Activated naive CD8-positive, alpha-beta T cell treated with anti-CD3 and anti-CD28 coated beads for 36 hours (primary cell): ENCODE measurements around the gene STAG2. TPM values are rescaled to one million over a fixed set of nuclear protein-coding genes. Genes with fewer than 3 reads are reported as not detected.

Experiments used
- DNase-seq: peaks from one replicate; pipeline ENCODE4 v3.0.0; 2021
- H3K27ac Mint-ChIP-seq: one replicate; pipeline ENCODE4 v1.8.0; 2022; ENCODE audit warnings: mild to moderate bottlenecking, moderate library complexity, mixed read lengths
- H3K27me3 Mint-ChIP-seq: one replicate; pipeline ENCODE4 v1.8.0; 2022; ENCODE audit warnings: mild to moderate bottlenecking, mixed read lengths
- H3K36me3 Mint-ChIP-seq: one replicate; pipeline ENCODE4 v1.8.0; 2021; ENCODE audit warnings: mild to moderate bottlenecking, mixed read lengths
- H3K4me1 Mint-ChIP-seq: one replicate; pipeline ENCODE4 v1.8.0; 2021; ENCODE audit warnings: mixed read lengths
- H3K4me3 Mint-ChIP-seq: one replicate; pipeline ENCODE4 v1.8.0; 2022; ENCODE audit warnings: mild to moderate bottlenecking, moderate library complexity, mixed read lengths
- H3K9me3 Mint-ChIP-seq: one replicate; pipeline ENCODE4 v1.8.0; 2022; ENCODE audit warnings: mixed read lengths
- total RNA-seq, 2 experiments: library from RNA; stranded (reverse); gene quantifications; one replicate each; pipeline ENCODE4 v1.2.3, GENCODE V29; 2021

STAG2 gene
- total RNA-seq, 2 experiments from 2014 or later, result 109 to 112 TPM

DNA sequence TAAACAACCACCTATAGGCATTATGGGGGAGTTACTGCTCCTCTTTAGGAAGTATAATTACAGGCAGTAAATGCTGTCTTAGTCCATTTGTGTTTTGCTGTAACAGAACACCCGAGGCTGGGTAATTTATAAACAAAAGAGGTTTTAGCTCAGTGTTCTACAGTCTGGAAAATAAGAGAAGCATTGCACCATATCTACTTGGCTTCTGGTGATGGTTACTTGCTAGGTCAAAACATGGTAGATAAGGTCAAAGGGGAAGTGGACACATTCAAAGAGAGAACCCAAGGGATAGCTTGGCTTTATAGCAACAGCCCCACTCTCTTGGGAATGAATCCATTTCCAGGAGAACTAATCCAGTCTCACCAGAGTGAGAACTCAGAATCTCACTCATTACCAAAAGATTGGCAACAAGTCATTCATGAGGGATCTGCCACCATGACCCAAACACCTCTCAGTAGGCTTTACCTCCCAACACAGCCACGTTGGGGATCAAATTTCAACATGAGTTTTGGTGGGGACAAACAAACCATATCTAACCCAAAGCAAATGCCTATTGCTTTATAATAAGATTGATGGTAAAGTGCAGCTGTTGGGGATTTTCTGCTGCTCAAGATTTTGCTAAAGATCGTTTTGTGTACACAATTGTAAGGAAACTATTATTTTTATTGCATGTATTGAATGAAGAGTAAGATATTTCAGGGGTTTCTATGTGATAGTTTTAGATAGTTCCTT, 32.6 kb downstream of the STAG2 start:
- no peak for DNase-seq
- H3K36me3 Mint-ChIP-seq, result peaks cover 19% of the 10 kb centered on the region
- H3K4me1 Mint-ChIP-seq, result peaks cover 37% of the 10 kb centered on the region
- no peaks in the 10 kb centered on the region for H3K27me3 Mint-ChIP-seq
- H3K27ac Mint-ChIP-seq, result no peak overlapping the region
- no peaks in the 10 kb centered on the region for H3K9me3 Mint-ChIP-seq
- H3K4me3 Mint-ChIP-seq, result no peak overlapping the region

DNA sequence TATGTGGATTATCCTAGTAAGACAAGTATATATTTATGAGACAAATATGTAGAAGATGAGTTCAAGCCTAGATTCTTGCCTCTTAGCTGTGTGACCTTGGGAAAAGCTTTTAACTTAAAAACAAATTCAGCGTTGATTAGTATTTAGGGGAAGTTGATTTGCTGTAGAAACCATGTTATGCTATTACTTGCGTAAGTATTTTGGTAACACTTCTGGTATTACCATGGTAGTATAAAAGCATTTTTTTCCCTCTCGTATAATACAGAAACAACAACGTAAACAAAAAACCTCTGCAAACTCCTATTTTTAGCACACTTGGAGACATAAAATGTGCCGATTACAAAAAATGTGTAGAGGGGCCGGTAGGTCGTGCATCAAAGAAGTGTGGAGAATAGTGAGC, 33.2 kb downstream of the STAG2 start:
- Mint-ChIP-seq H3K27me3 (no peaks in the 10 kb centered on the region), H3K4me1 (peaks cover 39% of the 10 kb centered on the region), H3K9me3 (no peaks in the 10 kb centered on the region), H3K36me3 (peaks cover 19% of the 10 kb centered on the region), H3K27ac (no peak overlapping the region), H3K4me3 (no peak overlapping the region)
- DNase-seq, result no peak

DNA sequence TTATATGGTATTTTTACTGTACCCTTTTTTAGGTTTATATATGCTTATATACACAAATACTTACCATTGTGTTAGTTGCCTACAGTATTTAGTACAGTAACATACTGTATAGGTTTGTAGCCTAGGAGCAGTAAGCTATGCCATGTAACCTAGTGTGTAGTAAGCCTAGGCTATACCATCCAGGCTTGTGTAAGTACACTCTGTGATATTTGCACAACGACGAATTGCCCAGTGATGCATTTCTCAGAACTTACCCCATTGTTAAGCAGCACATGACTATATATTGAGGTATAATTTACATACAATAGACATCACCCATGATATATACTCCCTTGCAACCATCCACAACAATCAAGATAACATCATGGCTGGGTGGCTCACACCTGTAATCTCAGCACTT, 40.1 kb downstream of the STAG2 start:
- H3K27ac Mint-ChIP-seq, result no peak overlapping the region
- peaks cover 13% of the 10 kb centered on the region for H3K36me3 Mint-ChIP-seq
- no peaks in the 10 kb centered on the region for H3K27me3 Mint-ChIP-seq
- no peak for DNase-seq
- peaks cover 31% of the 10 kb centered on the region for H3K4me1 Mint-ChIP-seq
- H3K4me3 Mint-ChIP-seq, result no peak overlapping the region
- H3K9me3 Mint-ChIP-seq, result no peaks in the 10 kb centered on the region

DNA sequence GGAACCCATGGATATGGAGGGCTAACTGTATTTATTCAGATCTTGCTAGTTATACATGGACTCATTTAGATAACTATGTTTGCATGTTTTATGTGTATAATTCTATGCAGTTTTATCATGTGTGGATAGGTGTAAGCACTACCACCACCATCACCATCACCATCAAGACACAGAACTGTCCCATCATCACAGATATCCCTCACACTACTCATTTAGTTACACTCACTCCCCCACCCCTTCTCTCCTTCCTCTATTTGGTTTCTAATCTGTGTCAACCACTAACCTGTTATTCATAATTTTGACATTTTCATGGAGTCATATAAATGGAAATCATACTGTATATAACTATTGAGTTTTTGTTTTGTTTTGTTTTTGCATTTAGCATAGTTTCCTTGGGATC, 43.7 kb downstream of the STAG2 start:
- no peaks in the 10 kb centered on the region for H3K9me3 Mint-ChIP-seq
- H3K27me3 Mint-ChIP-seq, result no peaks in the 10 kb centered on the region
- H3K27ac Mint-ChIP-seq, result peak overlapping the region; percentile 72
- peaks cover 20% of the 10 kb centered on the region for H3K36me3 Mint-ChIP-seq
- H3K4me1 Mint-ChIP-seq, result peaks cover 43% of the 10 kb centered on the region
- no peak overlapping the region for H3K4me3 Mint-ChIP-seq
- no peak for DNase-seq

DNA sequence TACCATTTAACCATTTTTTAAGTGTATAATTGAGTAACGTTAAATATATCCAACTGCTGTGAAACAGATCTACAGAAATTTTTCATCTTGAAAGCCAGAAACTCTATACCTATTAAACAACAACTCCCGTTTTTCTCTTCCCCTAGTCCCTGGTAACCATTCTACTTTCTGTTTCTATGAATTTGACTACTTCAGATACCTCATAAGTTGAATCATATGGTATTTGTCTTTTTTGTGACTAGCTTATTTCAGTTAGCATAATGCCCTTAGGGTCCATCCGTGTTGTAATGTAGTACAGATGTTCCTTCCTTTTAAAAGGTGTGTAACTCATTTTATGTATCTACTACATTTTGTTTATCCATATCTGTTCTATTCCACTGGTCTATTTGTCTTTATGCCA, 48.7 kb downstream of the STAG2 start:
- Mint-ChIP-seq H3K4me1 (peaks cover 56% of the 10 kb centered on the region), H3K27ac (peak overlapping the region; percentile 51), H3K9me3 (no peaks in the 10 kb centered on the region), H3K27me3 (no peaks in the 10 kb centered on the region), H3K4me3 (no peak overlapping the region), H3K36me3 (peaks cover 19% of the 10 kb centered on the region)
- no peak for DNase-seq

DNA sequence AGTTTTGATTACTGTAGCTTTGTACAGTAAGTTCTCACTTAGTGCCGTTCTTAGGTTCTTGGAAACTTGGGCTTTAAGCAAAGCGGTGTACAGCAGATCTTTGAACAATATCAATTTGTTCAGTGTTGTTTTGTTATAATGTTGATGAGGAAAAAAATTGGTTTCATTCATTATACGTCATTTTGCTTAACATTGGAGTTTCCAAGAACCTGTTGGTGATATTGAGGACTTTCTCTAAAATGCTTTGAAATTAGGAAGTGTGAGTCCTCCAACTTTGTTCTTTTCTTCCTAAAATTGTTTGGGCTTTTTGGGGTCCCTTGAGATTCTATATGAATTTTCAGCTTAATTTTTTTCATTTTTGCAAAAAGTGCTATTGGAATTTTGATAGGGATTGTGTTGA, 49.1 kb downstream of the STAG2 start:
- DNase-seq, result no peak
- Mint-ChIP-seq H3K27me3 (no peaks in the 10 kb centered on the region), H3K36me3 (peaks cover 16% of the 10 kb centered on the region), H3K4me1 (peaks cover 52% of the 10 kb centered on the region), H3K4me3 (no peak overlapping the region), H3K27ac (peak overlapping the region; percentile 51), H3K9me3 (no peaks in the 10 kb centered on the region)

DNA sequence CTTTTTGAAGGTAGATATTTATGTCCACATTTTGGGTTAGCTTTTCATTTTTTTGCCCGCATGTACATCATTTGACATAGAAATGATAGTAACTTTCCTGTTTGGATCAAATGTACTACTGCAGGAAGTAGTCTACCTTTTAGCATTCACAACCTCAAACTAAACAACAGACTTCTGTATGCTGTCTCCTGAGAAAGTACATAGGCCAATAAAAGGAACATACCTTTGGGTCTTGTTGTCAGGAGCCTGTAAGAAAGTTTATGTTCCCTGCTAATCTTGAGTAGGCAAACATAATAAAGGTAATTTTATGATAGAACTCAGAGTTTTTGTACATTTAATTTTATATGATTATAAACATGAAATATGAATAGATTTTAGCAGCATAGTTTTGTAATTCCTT, 54.2 kb downstream of the STAG2 start:
- peaks cover 3% of the 10 kb centered on the region for H3K36me3 Mint-ChIP-seq
- H3K4me3 Mint-ChIP-seq, result no peak overlapping the region
- no peaks in the 10 kb centered on the region for H3K27me3 Mint-ChIP-seq
- H3K9me3 Mint-ChIP-seq, result no peaks in the 10 kb centered on the region
- no peak overlapping the region for H3K27ac Mint-ChIP-seq
- no peak for DNase-seq
- peaks cover 38% of the 10 kb centered on the region for H3K4me1 Mint-ChIP-seq

DNA sequence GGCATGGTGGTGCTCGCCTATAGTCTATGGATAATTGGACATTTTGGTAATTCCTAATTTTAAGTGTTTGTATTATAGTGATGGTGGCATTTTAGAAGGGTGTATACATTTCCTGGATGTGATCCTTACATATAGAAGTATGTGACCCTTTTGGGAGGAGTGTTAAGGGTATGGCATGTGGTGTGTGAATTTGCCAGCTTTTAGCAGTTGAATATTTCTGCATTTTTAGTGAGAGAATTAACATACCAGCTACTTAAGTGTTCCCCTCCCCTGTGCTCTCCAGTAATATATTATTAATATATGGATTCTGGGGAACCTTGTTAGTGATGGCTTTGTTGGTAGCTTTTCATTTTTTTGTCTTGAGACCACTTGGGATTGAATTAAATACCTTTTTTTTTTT, 55.3 kb downstream of the STAG2 start:
- DNase-seq, result no peak
- Mint-ChIP-seq H3K4me1 (peaks cover 32% of the 10 kb centered on the region), H3K9me3 (no peaks in the 10 kb centered on the region), H3K36me3 (peaks cover 3% of the 10 kb centered on the region), H3K27ac (no peak overlapping the region), H3K4me3 (no peak overlapping the region), H3K27me3 (no peaks in the 10 kb centered on the region)

DNA sequence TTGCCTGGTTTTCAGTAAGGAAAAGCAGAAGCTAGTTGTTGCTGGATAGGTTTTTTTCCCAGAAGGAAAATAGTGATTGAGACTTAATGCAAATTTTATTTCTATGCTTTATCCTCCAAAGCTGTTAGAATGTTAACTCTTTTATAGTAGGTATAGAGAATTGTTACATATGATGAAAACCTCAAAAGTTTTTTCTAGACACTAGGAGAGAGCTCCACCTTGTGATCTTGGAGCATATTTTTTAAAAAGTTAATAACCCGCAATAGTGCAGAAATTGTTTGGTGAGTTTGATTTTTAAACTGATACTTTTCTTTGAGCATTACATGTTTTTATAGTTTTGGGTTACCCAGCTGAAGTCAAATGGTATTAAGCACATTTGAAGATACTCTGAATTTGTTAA, 56.5 kb downstream of the STAG2 start:
- DNase-seq, result no peak
- H3K4me1 Mint-ChIP-seq, result peaks cover 28% of the 10 kb centered on the region
- H3K4me3 Mint-ChIP-seq, result no peak overlapping the region
- H3K27ac Mint-ChIP-seq, result peak overlapping the region; percentile 29
- H3K36me3 Mint-ChIP-seq, result peaks cover 3% of the 10 kb centered on the region
- no peaks in the 10 kb centered on the region for H3K9me3 Mint-ChIP-seq
- no peaks in the 10 kb centered on the region for H3K27me3 Mint-ChIP-seq

DNA sequence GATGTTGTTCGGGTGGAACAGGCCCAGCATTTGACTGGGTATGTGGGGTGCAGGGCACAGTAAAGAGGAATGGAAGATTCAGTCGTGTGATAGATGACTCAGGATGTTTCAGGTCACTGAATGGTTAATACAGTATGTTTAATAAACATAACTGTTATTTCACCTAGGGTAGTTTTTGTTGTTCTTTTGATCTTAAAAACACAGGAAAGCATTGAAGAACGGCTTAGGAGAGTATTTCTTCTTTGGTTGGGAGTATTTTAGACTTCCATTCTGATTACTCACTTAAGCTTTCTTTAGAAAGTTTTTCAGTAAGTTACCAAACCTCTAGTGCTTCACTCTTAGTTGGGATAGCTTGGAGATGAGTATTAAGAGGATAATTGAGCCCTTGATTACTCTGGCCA, 62.3 kb downstream of the STAG2 start:
- Mint-ChIP-seq H3K27me3 (no peaks in the 10 kb centered on the region), H3K27ac (peak overlapping the region; percentile 43), H3K4me3 (no peak overlapping the region), H3K36me3 (peaks cover 3% of the 10 kb centered on the region), H3K9me3 (no peaks in the 10 kb centered on the region), H3K4me1 (peaks cover 16% of the 10 kb centered on the region)
- no peak for DNase-seq

DNA sequence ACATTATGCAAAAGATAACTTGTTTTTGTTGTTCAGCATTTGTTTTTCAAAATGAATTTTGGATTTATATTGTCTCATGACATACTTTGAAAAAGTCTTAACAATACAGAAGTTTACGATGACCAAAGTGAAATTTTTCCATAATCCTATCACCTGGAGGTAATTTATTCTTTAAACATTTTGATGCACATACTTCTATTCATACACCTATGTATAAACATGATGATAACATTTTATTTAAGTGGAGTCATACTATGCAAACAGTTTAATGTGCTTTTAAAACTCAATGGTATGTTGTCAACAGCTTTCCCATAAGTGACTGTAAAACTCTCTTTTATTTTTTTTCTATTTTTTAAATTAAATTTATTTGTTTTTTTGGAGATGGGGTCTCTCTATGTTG, 65.0 kb downstream of the STAG2 start:
- H3K36me3 Mint-ChIP-seq, result peaks cover 3% of the 10 kb centered on the region
- H3K4me1 Mint-ChIP-seq, result peaks cover 12% of the 10 kb centered on the region
- H3K27me3 Mint-ChIP-seq, result no peaks in the 10 kb centered on the region
- H3K4me3 Mint-ChIP-seq, result no peak overlapping the region
- no peak for DNase-seq
- no peak overlapping the region for H3K27ac Mint-ChIP-seq
- no peaks in the 10 kb centered on the region for H3K9me3 Mint-ChIP-seq

DNA sequence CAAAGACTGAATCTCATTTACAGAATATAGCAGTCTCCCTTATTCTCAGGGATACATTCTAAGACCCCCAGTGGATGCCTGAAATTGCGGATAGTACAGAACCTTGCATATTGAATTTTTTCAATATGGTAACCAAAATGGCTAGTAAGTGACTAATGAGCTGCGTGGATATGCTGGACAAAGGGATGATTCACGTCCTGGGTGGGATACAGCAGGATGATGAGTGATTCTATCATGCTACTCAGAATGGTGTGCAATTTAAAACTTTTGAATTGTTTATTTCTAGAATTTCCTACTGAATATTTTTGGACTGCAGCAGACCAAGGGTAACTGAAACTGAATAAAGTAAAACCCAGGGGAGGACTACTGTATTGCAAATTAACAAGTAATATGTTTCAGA, 66.7 kb downstream of the STAG2 start:
- Mint-ChIP-seq H3K36me3 (peaks cover 3% of the 10 kb centered on the region), H3K4me1 (peaks cover 8% of the 10 kb centered on the region), H3K27ac (no peak overlapping the region), H3K9me3 (no peaks in the 10 kb centered on the region), H3K27me3 (no peaks in the 10 kb centered on the region), H3K4me3 (no peak overlapping the region)
- no peak for DNase-seq

DNA sequence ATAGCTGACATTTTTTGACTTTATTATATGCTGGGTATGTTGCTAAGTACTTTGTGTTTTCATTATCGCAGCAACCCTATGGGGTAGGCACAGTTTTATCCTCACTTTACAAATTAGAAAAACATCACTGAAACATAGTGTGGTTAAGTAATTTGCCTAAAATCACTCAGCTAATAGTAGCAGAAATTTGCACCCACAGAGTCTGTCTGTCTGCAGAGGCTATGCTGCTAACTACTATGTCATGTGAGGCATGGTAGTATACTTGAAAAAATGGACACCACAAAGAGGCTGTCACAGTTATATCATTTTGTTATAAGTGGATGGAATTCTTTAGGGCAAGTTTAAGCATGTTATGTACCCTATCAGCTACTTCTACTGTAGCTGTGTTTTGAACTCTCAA, 69.0 kb downstream of the STAG2 start:
- peaks cover 7% of the 10 kb centered on the region for H3K4me1 Mint-ChIP-seq
- no peak for DNase-seq

DNA sequence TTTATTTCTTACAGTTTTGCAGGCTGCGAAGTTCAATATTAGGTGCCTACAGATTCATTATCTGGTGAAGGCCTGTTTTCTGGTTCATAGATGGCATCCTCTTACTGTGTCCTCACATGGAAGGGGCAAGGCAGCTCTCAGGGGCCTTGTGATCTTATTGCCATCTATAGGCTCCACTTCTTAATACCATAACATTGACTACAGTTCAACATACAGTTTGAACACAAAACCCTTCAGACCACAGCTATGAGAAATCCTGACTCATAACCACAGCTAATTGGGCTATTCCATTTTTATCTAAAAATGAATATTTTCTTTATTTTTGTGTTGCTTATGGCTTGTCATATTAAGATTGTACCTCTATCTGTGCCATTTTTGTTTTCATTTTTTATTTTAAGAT, 72.3 kb downstream of the STAG2 start:
- no peaks in the 10 kb centered on the region for H3K27me3 Mint-ChIP-seq
- no peak overlapping the region for H3K4me3 Mint-ChIP-seq
- no peaks in the 10 kb centered on the region for H3K9me3 Mint-ChIP-seq
- peaks cover 5% of the 10 kb centered on the region for H3K36me3 Mint-ChIP-seq
- H3K4me1 Mint-ChIP-seq, result peaks cover 8% of the 10 kb centered on the region
- no peak for DNase-seq
- no peak overlapping the region for H3K27ac Mint-ChIP-seq

More for the DNA sequence above, 69.0 kb downstream of the STAG2 start:
- Mint-ChIP-seq H3K27me3 (no peaks in the 10 kb centered on the region), H3K9me3 (no peaks in the 10 kb centered on the region), H3K36me3 (peaks cover 3% of the 10 kb centered on the region), H3K27ac (no peak overlapping the region), H3K4me3 (no peak overlapping the region)

DNA sequence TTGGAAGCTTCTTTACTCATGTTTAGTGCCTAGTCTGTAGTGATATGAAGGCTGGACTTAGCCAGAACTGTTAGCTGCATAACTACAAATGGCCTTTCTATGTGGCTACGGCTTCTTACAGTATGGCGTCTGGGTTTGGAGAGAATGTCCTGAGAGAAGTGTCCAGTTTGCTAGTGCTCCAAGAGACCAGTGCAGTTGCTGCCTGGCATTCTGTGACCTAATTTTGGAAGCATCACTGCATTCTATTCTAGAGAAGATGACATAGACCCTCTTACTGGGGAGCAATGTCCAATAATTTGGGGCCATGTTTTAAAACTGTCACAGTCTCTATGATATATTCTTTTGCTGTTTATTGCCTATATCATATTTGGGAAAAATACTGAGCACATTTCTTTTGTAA, 74.2 kb downstream of the STAG2 start:
- no peak for DNase-seq
- Mint-ChIP-seq H3K9me3 (no peaks in the 10 kb centered on the region), H3K4me1 (peaks cover 14% of the 10 kb centered on the region), H3K27me3 (no peaks in the 10 kb centered on the region), H3K36me3 (peaks cover 5% of the 10 kb centered on the region), H3K4me3 (no peak overlapping the region), H3K27ac (no peak overlapping the region)

DNA sequence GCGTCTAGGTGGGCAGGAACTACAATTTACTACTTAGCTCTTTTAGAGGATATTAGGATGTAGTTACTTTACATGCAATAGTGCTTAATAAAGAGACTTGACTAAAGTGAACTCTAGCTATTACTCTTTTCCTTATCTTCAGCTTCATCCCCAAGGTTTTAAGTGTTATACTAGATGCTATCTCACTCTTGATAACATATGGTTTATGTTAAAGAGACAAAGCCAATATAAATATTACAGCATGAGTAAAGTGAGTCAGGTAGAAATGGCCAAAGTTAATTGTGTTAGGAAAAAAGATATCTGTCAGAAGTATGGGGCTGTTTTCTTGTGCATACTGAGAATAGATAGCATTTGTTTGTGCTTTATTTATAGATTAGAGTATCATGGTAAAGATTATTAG, 80.5 kb downstream of the STAG2 start:
- no peak for DNase-seq
- Mint-ChIP-seq H3K9me3 (no peaks in the 10 kb centered on the region), H3K27ac (no peak overlapping the region), H3K4me1 (peaks cover 16% of the 10 kb centered on the region), H3K36me3 (peaks cover 13% of the 10 kb centered on the region), H3K4me3 (no peak overlapping the region), H3K27me3 (no peaks in the 10 kb centered on the region)
